HCT116 (cell line): ENCODE data around the gene SART3. TPM values are rescaled to one million over a fixed set of nuclear protein-coding genes. Genes with fewer than 3 reads are reported as not detected.

Source experiments
- ATAC-seq: fragments of 200-7000 bp; cut with Tn5 transposase; 2 replicates; pipeline ENCODE4 v1.9.1; 2020; ENCODE audit warnings: mild to moderate bottlenecking, moderate library complexity
- BruUV-seq: library from RNA; stranded (reverse); fragments of 400-500 nt; replicated peaks from 2 replicates; lab custom pipeline; 2021; lab: Mats Ljungman, UMichigan
- CTCF ChIA-PET: fragments of 300-600 bp; sonication (Branson Sonifier 250); formaldehyde crosslinking; loops from one replicate; lab custom pipeline; 2021; ENCODE audit warnings: antibody characterized with exemption; lab: Charles Lee
- POLR2A ChIA-PET: fragments of 300-600, 350-600 bp; sonication (Branson Sonifier 250); formaldehyde crosslinking; loops from one replicate; lab custom pipeline; 2021; ENCODE audit warnings: antibody characterized with exemption; lab: Charles Lee
- RAD21 ChIA-PET, 2 experiments: fragments of 300-600 bp; sonication (Branson Sonifier 250); formaldehyde crosslinking; loops; one replicate each; lab custom pipeline; 2023; ENCODE audit warnings: low total read pairs in 2 of 2; ENCODE audit not compliant: uncharacterized antibody in 2 of 2, unreplicated experiment in 2 of 2, low non-redundant PET in 1 of 2; lab: Charles Lee
- DNase-seq: peaks from one replicate; pipeline ENCODE4 v3.0.0-alpha.2; 2010; ENCODE audit warnings: low read depth, low spot score
- H2AFZ ChIP-seq: fragments of 200-600 bp; shearing (Covaris generic), sonication (generic); 2 replicates; pipeline ENCODE4 v1.6.1; 2017; ENCODE audit warnings: low read depth, mixed run types, mixed read lengths, antibody characterized with exemption, low read length; ENCODE audit not compliant: poor library complexity, severe bottlenecking
- H3K27ac ChIP-seq: 2 replicates; pipeline ENCODE4 v1.5.1; 2012; ENCODE audit warnings: low read depth, low read length
- H3K27me3 ChIP-seq: fragments of 200-600 bp; sonication (generic); 2 replicates; pipeline ENCODE4 v1.6.1; 2016; ENCODE audit warnings: mixed run types, low read length, mixed read lengths; ENCODE audit not compliant: insufficient read depth
- H3K36me3 ChIP-seq, 2 experiments: fragments of 200-500 bp in 1 of 2; fragments of 200-600 bp in 1 of 2; sonication (Bioruptor generic) in 1 of 2; sonication (generic) in 1 of 2; 2 replicates each; pipeline versions ENCODE4 v1.5.1 to v1.6.1; 2014 to 2016; ENCODE audit warnings: low read length in 2 of 2, inconsistent platforms in 1 of 2, mixed read lengths in 1 of 2, mixed run types in 1 of 2; ENCODE audit not compliant: insufficient read depth in 2 of 2, control insufficient read depth in 1 of 2
- H3K4me1 ChIP-seq, 2 experiments: fragments of 200-600 bp in 1 of 2; sonication (generic) in 1 of 2; 2 replicates each; pipeline versions ENCODE4 v1.5.1 to v1.6.1; 2012 to 2017; ENCODE audit warnings: low read length in 2 of 2, inconsistent platforms in 1 of 2, mild to moderate bottlenecking in 1 of 2, mixed read lengths in 1 of 2, mixed run types in 1 of 2, moderate library complexity in 1 of 2; ENCODE audit not compliant: insufficient read depth in 2 of 2, control insufficient read depth in 1 of 2
- H3K4me2 ChIP-seq: fragments of 200-600 bp; sonication (generic); 2 replicates; pipeline ENCODE4 v1.6.1; 2017; ENCODE audit warnings: mixed run types, low read length, mixed read lengths
- H3K4me3 ChIP-seq, 2 experiments: fragments of 200-600 bp in 1 of 2; sonication (generic) in 1 of 2; replicated peaks in 1 of 2; 2 replicates each; pipeline ENCODE4 v1.5.1; 2011 to 2016; ENCODE audit warnings: low read length in 2 of 2, control low read depth in 1 of 2, low read depth in 1 of 2, mild to moderate bottlenecking in 1 of 2, mixed read lengths in 1 of 2, mixed run types in 1 of 2
- H3K79me2 ChIP-seq: fragments of 200-600 bp; sonication (generic); 2 replicates; pipeline ENCODE4 v1.6.1; 2017; ENCODE audit warnings: mild to moderate bottlenecking, mixed run types, low read length, moderate library complexity, mixed read lengths; ENCODE audit not compliant: insufficient read depth
- H3K9ac ChIP-seq: fragments of 200-600 bp; sonication (generic); 2 replicates; pipeline ENCODE4 v1.6.1; 2016; ENCODE audit warnings: low read length, mixed read lengths
- H3K9me2 ChIP-seq: fragments of 200-600 bp; sonication (generic), shearing (Covaris generic); 2 replicates; pipeline ENCODE4 v1.6.1; 2017; ENCODE audit warnings: mixed run types, mild to moderate bottlenecking, moderate library complexity; ENCODE audit not compliant: insufficient read depth
- H3K9me3 ChIP-seq, 2 experiments: fragments of 200-500 bp in 1 of 2; fragments of 200-600 bp in 1 of 2; sonication (Bioruptor generic) in 1 of 2; sonication (generic) in 1 of 2; 2 replicates each; pipeline ENCODE4 v1.6.1; 2014 to 2017; ENCODE audit warnings: low read length in 2 of 2, mixed read lengths in 2 of 2, inconsistent platforms in 1 of 2, low read depth in 1 of 2, mild to moderate bottlenecking in 1 of 2, mixed run types in 1 of 2, moderate library complexity in 1 of 2; ENCODE audit not compliant: control insufficient read depth in 1 of 2, insufficient read depth in 1 of 2
- H4K20me1 ChIP-seq: fragments of 200-600 bp; sonication (generic), shearing (Covaris generic); 2 replicates; pipeline ENCODE4 v1.6.1; 2017; ENCODE audit warnings: mixed run types, mild to moderate bottlenecking, moderate library complexity; ENCODE audit not compliant: insufficient read depth
- CEBPB ChIP-seq: IDR thresholded peaks from 2 replicates; pipeline ENCODE4 v1.6.1; 2012; ENCODE audit warnings: low read depth
- MAX ChIP-seq: IDR thresholded peaks from 2 replicates; pipeline ENCODE4 v1.6.1; 2012
- REST ChIP-seq: IDR thresholded peaks from 2 replicates; pipeline ENCODE4 v1.6.1; 2012; ENCODE audit warnings: low read depth
- SP1 ChIP-seq: IDR thresholded peaks from 2 replicates; pipeline ENCODE4 v1.6.1; 2012; ENCODE audit warnings: low read depth
- SRF ChIP-seq: IDR thresholded peaks from 2 replicates; pipeline ENCODE4 v1.6.1; 2012; ENCODE audit warnings: low read depth
- ZNF274 ChIP-seq: fragments of 200-500 bp; sonication (Bioruptor generic); IDR thresholded peaks from 2 replicates; pipeline ENCODE4 v1.6.1; 2014; ENCODE audit warnings: mild to moderate bottlenecking, low read depth, low read length, inconsistent platforms
- intact Hi-C: fragments of 100-400 bp; cut with micrococcal nuclease; formaldehyde crosslinking; loops from 2 replicates; pipeline ENCODE4 v1.10.0; 2022
- total RNA-seq: library from RNA; stranded (reverse); gene quantifications from one replicate; pipeline ENCODE4 v1.2.1, GENCODE V29; 2021; ENCODE audit not compliant: unreplicated experiment

SART3 gene
- total RNA-seq, 1 experiment from 2014 or later: 76.1 TPM

DNA sequence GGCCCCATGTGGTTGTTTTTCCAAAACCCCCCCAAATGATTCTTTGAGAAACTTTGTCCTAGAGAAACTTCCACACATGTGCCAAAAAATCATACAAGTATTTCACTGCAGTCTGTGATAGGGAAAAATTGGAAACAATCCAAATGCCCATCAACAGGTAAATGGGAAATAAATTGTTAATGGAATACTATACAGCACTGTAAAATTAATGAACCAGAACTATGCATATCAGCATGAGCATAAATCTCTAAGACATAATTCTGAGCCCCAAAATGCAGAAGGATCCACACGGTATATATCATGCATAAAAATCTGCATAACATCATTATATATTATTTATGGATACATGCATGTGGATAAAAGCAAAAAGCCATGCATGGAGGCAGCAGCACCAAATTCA, 51.2 kb downstream of the SART3 start:
- no peaks in the 10 kb centered on the region for H3K27me3 ChIP-seq
- H3K27ac ChIP-seq: no peak overlapping the region
- H3K4me3 ChIP-seq: no peak overlapping the region
- intact Hi-C loops: loop anchor here (5.0 kb wide), 1 partner anchor 593 kb away; no protein-coding TSS in a partner anchor
- no peaks in the 10 kb centered on the region for H3K9me3 ChIP-seq
- H4K20me1 ChIP-seq: no peaks in the 10 kb centered on the region
- ATAC-seq (no peak), DNase-seq (no peak)
- no peak overlapping the region for H2AFZ ChIP-seq
- no peak overlapping the region for H3K4me2 ChIP-seq
- H3K9me2 ChIP-seq: no peaks in the 10 kb centered on the region
- H3K36me3 ChIP-seq: no peaks in the 10 kb centered on the region
- RAD21 ChIA-PET: no interaction called here
- BruUV-seq: no TSS peak
- TF ChIP-seq REST (no peak), CEBPB (no peak), ZNF274 (no peak), SP1 (no peak), MAX (no peak), SRF (no peak)
- POLR2A ChIA-PET: no interaction called here
- peaks cover 0 to 8% of the 10 kb centered on the region in 2 experiments; a peak in 2 of 4 replicates for H3K4me1 ChIP-seq
- CTCF ChIA-PET: no interaction called here
- no peaks in the 10 kb centered on the region for H3K79me2 ChIP-seq
- H3K9ac ChIP-seq: no peak overlapping the region
